Activated CD4-positive, alpha-beta memory T cell treated with anti-CD3 and anti-CD28 coated beads, Interleukin-2, amount 10 ng/mL, durations not matched to agents 7 days and 5 days (primary cell): ENCODE data around the gene KSR2. TPM values are rescaled to one million over a fixed set of nuclear protein-coding genes. Genes with fewer than 3 reads are reported as not detected.

ENCODE experiments used
- CTCF ChIA-PET: fragments of 350-600 bp; sonication (Branson Sonifier 250); formaldehyde crosslinking; loops from one replicate; lab custom pipeline; 2021; ENCODE audit warnings: antibody characterized with exemption, inconsistent platforms; lab: Charles Lee
- POLR2A ChIA-PET: fragments of 350-600 bp; sonication (Branson Sonifier 250); formaldehyde crosslinking; loops from one replicate; lab custom pipeline; 2021; ENCODE audit warnings: antibody characterized with exemption; lab: Charles Lee
- DNase-seq: peaks from one replicate; pipeline ENCODE4 v3.0.0-alpha.2; 2020
- H3K27ac Mint-ChIP-seq: one replicate; pipeline ENCODE4 v1.8.0; 2021; ENCODE audit warnings: mild to moderate bottlenecking, mixed read lengths
- H3K27me3 Mint-ChIP-seq: one replicate; pipeline ENCODE4 v1.8.0; 2021; ENCODE audit warnings: mixed read lengths
- H3K36me3 Mint-ChIP-seq: one replicate; pipeline ENCODE4 v1.8.0; 2021; ENCODE audit warnings: low read depth, mixed read lengths
- H3K4me1 Mint-ChIP-seq: one replicate; pipeline ENCODE4 v1.8.0; 2021; ENCODE audit warnings: mixed read lengths
- H3K4me3 Mint-ChIP-seq: one replicate; pipeline ENCODE4 v1.8.0; 2021; ENCODE audit warnings: mild to moderate bottlenecking, mixed read lengths
- H3K9me3 Mint-ChIP-seq: one replicate; pipeline ENCODE4 v1.8.0; 2021; ENCODE audit warnings: mixed read lengths
- total RNA-seq, 2 experiments: library from RNA; stranded (reverse); gene quantifications; one replicate each; pipeline ENCODE4 v1.2.3, GENCODE V29; 2021

The KSR2 gene
- total RNA-seq, 2 experiments from 2014 or later: not detected

- no peaks in the 10 kb centered on the region for H3K4me1 Mint-ChIP-seq
- DNase-seq: no peak
- H3K27me3 Mint-ChIP-seq: no peaks in the 10 kb centered on the region
- ChIA-PET POLR2A (no interaction called here), CTCF (no interaction called here)
- H3K9me3 Mint-ChIP-seq: no peaks in the 10 kb centered on the region
- H3K27ac Mint-ChIP-seq: no peak overlapping the region
- no peak overlapping the region for H3K4me3 Mint-ChIP-seq
- no peaks in the 10 kb centered on the region for H3K36me3 Mint-ChIP-seq
These were observed 452.8 kb downstream of the KSR2 start for GRCh38 chr12:117516034-117516433.

- no peak for DNase-seq
- Mint-ChIP-seq H3K36me3 (no peaks in the 10 kb centered on the region), H3K4me1 (no peaks in the 10 kb centered on the region), H3K9me3 (no peaks in the 10 kb centered on the region), H3K27ac (no peak overlapping the region), H3K4me3 (no peak overlapping the region), H3K27me3 (no peaks in the 10 kb centered on the region)
- ChIA-PET POLR2A (no interaction called here), CTCF (no interaction called here)
These were observed 454.8 kb downstream of the KSR2 start for GRCh38 chr12:117514016-117514415.

- POLR2A ChIA-PET: no interaction called here
- CTCF ChIA-PET: no interaction called here
- Mint-ChIP-seq H3K4me1 (no peaks in the 10 kb centered on the region), H3K4me3 (no peak overlapping the region), H3K27ac (no peak overlapping the region), H3K27me3 (no peaks in the 10 kb centered on the region), H3K9me3 (no peaks in the 10 kb centered on the region), H3K36me3 (no peaks in the 10 kb centered on the region)
- no peak for DNase-seq
These were observed 455.4 kb downstream of the KSR2 start for GRCh38 chr12:117513353-117513752.

GRCh38 chr12:117508468-117508867 is 460.3 kb downstream of the KSR2 start:
- ChIA-PET POLR2A (no interaction called here), CTCF (no interaction called here)
- no peaks in the 10 kb centered on the region for H3K4me1 Mint-ChIP-seq
- no peaks in the 10 kb centered on the region for H3K9me3 Mint-ChIP-seq
- DNase-seq: no peak
- H3K36me3 Mint-ChIP-seq: no peaks in the 10 kb centered on the region
- H3K27me3 Mint-ChIP-seq: no peaks in the 10 kb centered on the region
- H3K4me3 Mint-ChIP-seq: no peak overlapping the region
- no peak overlapping the region for H3K27ac Mint-ChIP-seq

DNA sequence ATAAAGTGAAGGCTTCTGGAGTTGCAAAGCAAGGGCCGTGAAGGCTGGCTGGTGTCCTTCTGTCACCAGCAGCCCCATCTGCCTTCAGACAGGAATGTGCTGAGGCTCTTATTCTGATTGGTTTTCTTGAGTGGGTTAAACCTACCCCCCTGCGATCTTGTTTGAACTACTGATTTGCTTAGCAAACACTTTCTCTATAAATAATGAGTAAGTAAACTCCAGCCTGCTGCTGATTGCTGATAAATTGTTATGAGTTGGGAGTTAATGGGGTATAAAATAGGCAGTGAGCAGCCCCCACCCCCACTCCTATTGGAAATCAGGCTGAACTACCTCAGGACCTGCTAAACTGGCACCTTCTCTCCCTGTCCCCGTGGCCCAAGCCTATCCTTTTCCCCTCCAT is 461.2 kb downstream of the KSR2 start:
- H3K4me3 Mint-ChIP-seq: no peak overlapping the region
- POLR2A ChIA-PET: no interaction called here
- no peak overlapping the region for H3K27ac Mint-ChIP-seq
- CTCF ChIA-PET: no interaction called here
- no peak for DNase-seq
- no peaks in the 10 kb centered on the region for H3K4me1 Mint-ChIP-seq
- H3K36me3 Mint-ChIP-seq: no peaks in the 10 kb centered on the region
- no peaks in the 10 kb centered on the region for H3K9me3 Mint-ChIP-seq
- no peaks in the 10 kb centered on the region for H3K27me3 Mint-ChIP-seq

- Mint-ChIP-seq H3K36me3 (no peaks in the 10 kb centered on the region), H3K4me3 (no peak overlapping the region), H3K4me1 (no peaks in the 10 kb centered on the region), H3K27me3 (no peaks in the 10 kb centered on the region), H3K9me3 (no peaks in the 10 kb centered on the region), H3K27ac (no peak overlapping the region)
- ChIA-PET CTCF (no interaction called here), POLR2A (no interaction called here)
- DNase-seq: no peak
These were observed 462.5 kb downstream of the KSR2 start for GRCh38 chr12:117506333-117506732.

- Mint-ChIP-seq H3K9me3 (no peaks in the 10 kb centered on the region), H3K36me3 (no peaks in the 10 kb centered on the region), H3K4me1 (no peaks in the 10 kb centered on the region), H3K4me3 (no peak overlapping the region), H3K27me3 (no peaks in the 10 kb centered on the region), H3K27ac (no peak overlapping the region)
- ChIA-PET CTCF (no interaction called here), POLR2A (no interaction called here)
- no peak for DNase-seq
These were observed 466.2 kb downstream of the KSR2 start for GRCh38 chr12:117502633-117503032.

DNA sequence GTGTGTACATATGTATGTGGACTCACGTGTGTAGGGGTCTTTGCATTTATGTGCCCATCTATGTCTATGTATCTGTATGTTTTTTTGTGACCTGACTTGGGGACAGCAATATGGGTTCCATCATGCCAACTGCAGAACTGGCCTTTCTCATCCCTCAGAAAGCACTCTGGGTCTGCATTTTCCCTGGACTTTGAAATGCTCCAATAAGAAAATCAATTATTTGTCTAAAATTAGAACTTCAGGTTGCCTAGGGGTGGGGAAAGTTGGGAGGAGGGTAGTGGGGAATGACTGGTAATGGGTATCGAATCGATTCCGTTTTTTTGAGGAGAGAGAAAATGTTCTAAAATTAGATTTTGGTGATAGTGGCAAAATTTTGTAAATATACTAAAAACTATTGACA is 466.6 kb downstream of the KSR2 start:
- no peak overlapping the region for H3K27ac Mint-ChIP-seq
- H3K9me3 Mint-ChIP-seq: no peaks in the 10 kb centered on the region
- no peak for DNase-seq
- H3K27me3 Mint-ChIP-seq: no peaks in the 10 kb centered on the region
- POLR2A ChIA-PET: no interaction called here
- no peaks in the 10 kb centered on the region for H3K4me1 Mint-ChIP-seq
- H3K4me3 Mint-ChIP-seq: no peak overlapping the region
- CTCF ChIA-PET: no interaction called here
- H3K36me3 Mint-ChIP-seq: no peaks in the 10 kb centered on the region

DNA sequence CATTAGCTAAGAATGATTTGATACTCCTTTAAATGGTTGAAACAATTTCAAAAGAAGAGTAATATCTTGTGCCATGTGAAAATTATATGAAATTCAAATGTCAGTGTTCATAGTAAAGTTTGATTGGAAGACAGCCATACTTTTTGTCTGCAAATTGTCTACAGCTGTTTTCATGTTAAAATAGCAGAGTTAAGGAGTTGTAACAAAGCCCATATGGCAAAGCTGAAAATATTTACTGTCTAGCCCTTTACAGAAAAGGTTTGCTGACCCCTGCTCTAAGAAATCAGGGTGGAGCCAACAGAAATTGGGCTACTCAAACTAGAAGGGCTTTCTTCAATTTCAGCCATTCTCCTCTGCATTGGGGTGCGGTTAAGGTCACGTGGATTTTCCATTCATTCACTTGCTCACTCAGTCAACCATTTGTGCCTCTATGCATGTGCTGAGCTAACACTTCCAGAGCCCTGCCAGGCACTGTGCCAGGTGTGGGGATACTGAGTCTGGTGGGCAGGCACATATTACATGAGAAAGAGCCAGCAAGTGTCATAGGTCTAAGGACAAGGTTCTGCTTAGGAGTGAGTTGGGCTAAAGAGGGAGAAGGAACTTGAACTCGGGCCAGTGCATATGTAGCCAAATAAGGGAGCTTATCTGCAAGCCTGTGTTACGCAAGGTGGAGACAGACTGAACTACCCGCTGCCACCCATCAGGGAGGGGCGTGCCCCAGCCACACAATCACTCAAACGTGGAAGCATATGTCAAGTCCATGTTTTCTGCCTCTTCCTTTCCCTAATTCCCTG is 467.5 kb downstream of the KSR2 start:
- Mint-ChIP-seq H3K9me3 (no peaks in the 10 kb centered on the region), H3K4me1 (no peaks in the 10 kb centered on the region), H3K36me3 (no peaks in the 10 kb centered on the region), H3K27ac (no peak overlapping the region), H3K27me3 (no peaks in the 10 kb centered on the region), H3K4me3 (no peak overlapping the region)
- ChIA-PET POLR2A (no interaction called here), CTCF (no interaction called here)
- DNase-seq: no peak

- H3K27ac Mint-ChIP-seq: no peak overlapping the region
- CTCF ChIA-PET: no interaction called here
These were observed 468.9 kb downstream of the KSR2 start for GRCh38 chr12:117499759-117500485.

DNA sequence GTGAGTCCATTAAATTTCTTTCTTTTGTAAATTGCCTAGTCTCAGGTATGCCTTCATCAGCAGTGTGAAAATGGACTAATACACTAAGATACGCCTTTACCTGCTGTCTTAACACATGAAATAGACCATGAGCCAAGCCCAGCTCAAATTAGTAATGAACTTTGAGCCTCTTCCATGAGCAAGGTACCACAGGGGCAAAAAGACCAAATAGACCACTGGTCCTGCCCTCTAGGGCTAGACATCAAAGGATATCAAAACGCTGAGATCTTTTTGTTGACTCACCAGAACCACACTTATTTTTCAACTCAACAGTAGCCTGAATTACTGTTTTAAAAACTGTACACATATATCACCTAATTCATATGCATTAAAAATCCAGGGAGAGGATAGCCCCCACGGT is 469.9 kb downstream of the KSR2 start:
- Mint-ChIP-seq H3K9me3 (no peaks in the 10 kb centered on the region), H3K4me3 (no peak overlapping the region), H3K27ac (no peak overlapping the region), H3K27me3 (no peaks in the 10 kb centered on the region), H3K4me1 (no peaks in the 10 kb centered on the region), H3K36me3 (no peaks in the 10 kb centered on the region)
- DNase-seq: no peak
- CTCF ChIA-PET: no interaction called here
- POLR2A ChIA-PET: no interaction called here

More at GRCh38 chr12:117499759-117500485, 468.9 kb downstream of the KSR2 start:
- Mint-ChIP-seq H3K4me3 (no peak overlapping the region), H3K4me1 (no peaks in the 10 kb centered on the region), H3K27me3 (no peaks in the 10 kb centered on the region), H3K36me3 (no peaks in the 10 kb centered on the region), H3K9me3 (no peaks in the 10 kb centered on the region)
- POLR2A ChIA-PET: no interaction called here
- no peak for DNase-seq

DNA sequence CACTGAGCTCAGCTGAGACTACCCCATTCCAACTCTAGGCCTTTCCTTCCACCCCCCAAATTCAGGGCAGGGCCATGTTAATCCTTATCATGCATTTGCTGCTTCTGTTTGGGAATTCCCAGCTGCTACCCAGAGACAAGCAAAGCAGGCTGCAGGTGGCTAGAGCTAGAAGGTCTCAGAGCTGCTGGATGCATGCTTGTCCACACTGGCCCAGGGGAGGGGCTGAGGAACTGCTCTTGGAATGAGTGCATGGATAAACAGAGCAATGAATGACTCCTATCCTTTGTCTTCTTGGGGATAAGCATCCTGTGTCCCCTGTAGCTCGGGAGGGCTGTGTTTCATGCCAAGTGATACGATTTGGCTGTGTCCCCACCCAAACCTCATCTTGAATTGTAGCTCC is 470.5 kb downstream of the KSR2 start:
- H3K9me3 Mint-ChIP-seq: no peaks in the 10 kb centered on the region
- DNase-seq: no peak
- H3K27ac Mint-ChIP-seq: no peak overlapping the region
- H3K4me1 Mint-ChIP-seq: no peaks in the 10 kb centered on the region
- ChIA-PET CTCF (no interaction called here), POLR2A (no interaction called here)
- no peak overlapping the region for H3K4me3 Mint-ChIP-seq
- no peaks in the 10 kb centered on the region for H3K36me3 Mint-ChIP-seq
- H3K27me3 Mint-ChIP-seq: no peaks in the 10 kb centered on the region

GRCh38 chr12:117497407-117497806 is 471.4 kb downstream of the KSR2 start:
- POLR2A ChIA-PET: no interaction called here
- Mint-ChIP-seq H3K27ac (no peak overlapping the region), H3K27me3 (no peaks in the 10 kb centered on the region), H3K4me1 (no peaks in the 10 kb centered on the region), H3K4me3 (no peak overlapping the region), H3K9me3 (no peaks in the 10 kb centered on the region), H3K36me3 (no peaks in the 10 kb centered on the region)
- DNase-seq: no peak
- CTCF ChIA-PET: no interaction called here
